GM23338 (cell line): Measurements from ENCODE around the gene LORICRIN. TPM values are rescaled to one million over a fixed set of nuclear protein-coding genes. Genes with fewer than 3 reads are reported as not detected.

Experiments used
- ATAC-seq: fragments of 200-7000 bp; cut with Tn5 transposase; 3 replicates; pipeline ENCODE4 v1.9.1; 2020
- DNase-seq: peaks from one replicate; pipeline ENCODE4 v3.0.0-alpha.2; 2015; ENCODE audit warnings: low spot score
- H2AFZ ChIP-seq: fragments of 200-600 bp; sonication (generic); 2 replicates; pipeline ENCODE4 v1.8.0; 2016; ENCODE audit warnings: antibody characterized with exemption, mild to moderate bottlenecking, moderate library complexity
- H3F3A ChIP-seq: fragments of 200-600 bp; sonication (generic); replicated peaks from 2 replicates; pipeline ENCODE4 v1.8.0; 2017; ENCODE audit warnings: antibody characterized with exemption, mixed run types, low read depth
- H3K27ac ChIP-seq: fragments of 200-600 bp; sonication (generic); 2 replicates; pipeline ENCODE4 v1.6.1; 2016; ENCODE audit warnings: low read depth
- H3K27me3 ChIP-seq: fragments of 200-600 bp; sonication (generic); 2 replicates; pipeline ENCODE4 v1.8.0; 2016; ENCODE audit warnings: mild to moderate bottlenecking, mixed run types, moderate library complexity; ENCODE audit not compliant: insufficient read depth
- H3K36me3 ChIP-seq: fragments of 200-600 bp; sonication (generic); 2 replicates; pipeline ENCODE4 v1.8.0; 2016; ENCODE audit warnings: mild to moderate bottlenecking; ENCODE audit not compliant: insufficient read depth
- H3K4me1 ChIP-seq: fragments of 200-600 bp; sonication (generic); 2 replicates; pipeline ENCODE4 v1.8.0; 2016; ENCODE audit warnings: mild to moderate bottlenecking, moderate library complexity; ENCODE audit not compliant: insufficient read depth
- H3K4me2 ChIP-seq: fragments of 200-600 bp; sonication (generic); 2 replicates; pipeline ENCODE4 v1.7.1; 2017; ENCODE audit warnings: mixed run types
- H3K4me3 ChIP-seq: fragments of 200-600 bp; sonication (generic); 2 replicates; pipeline ENCODE4 v1.6.1; 2016; ENCODE audit warnings: mixed run types
- H3K79me2 ChIP-seq: fragments of 200-600 bp; sonication (generic); replicated peaks from 2 replicates; pipeline ENCODE4 v1.8.0; 2017; ENCODE audit warnings: mild to moderate bottlenecking; ENCODE audit not compliant: insufficient read depth
- H3K9me2 ChIP-seq: fragments of 200-600 bp; sonication (generic); 2 replicates; pipeline ENCODE4 v1.8.0; 2017; ENCODE audit not compliant: insufficient read depth
- H4K20me1 ChIP-seq: fragments of 200-600 bp; sonication (generic); replicated peaks from 2 replicates; pipeline ENCODE4 v1.8.0; 2017; ENCODE audit warnings: mild to moderate bottlenecking; ENCODE audit not compliant: insufficient read depth
- H3K27ac Mint-ChIP-seq: 2 replicates; pipeline ENCODE4 v1.8.0; 2020; ENCODE audit warnings: inconsistent platforms, mild to moderate bottlenecking, moderate library complexity, mixed read lengths
- H3K27me3 Mint-ChIP-seq: 3 replicates; pipeline ENCODE4 v1.8.0; 2022; ENCODE audit warnings: low read depth, mild to moderate bottlenecking, moderate library complexity, mixed read lengths, inconsistent platforms; ENCODE audit not compliant: insufficient read depth, poor library complexity
- H3K36me3 Mint-ChIP-seq: 3 replicates; pipeline ENCODE4 v1.8.0; 2021; ENCODE audit warnings: low read depth, mild to moderate bottlenecking, inconsistent platforms, moderate library complexity, mixed read lengths
- H3K4me1 Mint-ChIP-seq: 3 replicates; pipeline ENCODE4 v1.8.0; 2020; ENCODE audit warnings: mild to moderate bottlenecking, inconsistent platforms, mixed read lengths
- H3K4me3 Mint-ChIP-seq: 3 replicates; pipeline ENCODE4 v1.8.0; 2021; ENCODE audit warnings: moderate library complexity, mild to moderate bottlenecking, inconsistent platforms, mixed read lengths
- H3K9me3 Mint-ChIP-seq: 3 replicates; pipeline ENCODE4 v1.8.0; 2020; ENCODE audit warnings: moderate library complexity, mild to moderate bottlenecking, inconsistent platforms, mixed read lengths
- CREB1 ChIP-seq: fragments of 250-450 bp; sonication (Bioruptor Pico); IDR thresholded peaks from 2 replicates; pipeline ENCODE4 v1.5.0; 2020; ENCODE audit warnings: low read depth, mild to moderate bottlenecking, moderate library complexity
- EZH2 ChIP-seq: fragments of 200-600 bp; sonication (generic); IDR thresholded peaks from one replicate; pipeline ENCODE4 v1.8.0; 2017; ENCODE audit warnings: antibody characterized with exemption, mild to moderate bottlenecking, low read depth; ENCODE audit not compliant: unreplicated experiment
- EZH2phosphoT487 ChIP-seq: fragments of 200-600 bp; sonication (generic); IDR thresholded peaks from one replicate; pipeline ENCODE4 v1.8.1; 2018; ENCODE audit warnings: antibody characterized with exemption; ENCODE audit not compliant: unreplicated experiment
- JUNB ChIP-seq: IDR thresholded peaks from one replicate; pipeline ENCODE4 v1.6.1; 2016; ENCODE audit warnings: antibody characterized with exemption; ENCODE audit not compliant: unreplicated experiment
- NANOG ChIP-seq: IDR thresholded peaks from 2 replicates; pipeline ENCODE4 v1.6.1; 2016; ENCODE audit warnings: antibody characterized with exemption, borderline replicate concordance
- STAT1 ChIP-seq: IDR thresholded peaks from one replicate; pipeline ENCODE4 v1.6.1; 2016; ENCODE audit warnings: antibody characterized with exemption; ENCODE audit not compliant: unreplicated experiment
- ZNF114 ChIP-seq: fragments of 250-450 bp; sonication (Bioruptor Pico); IDR thresholded peaks from 2 replicates; pipeline ENCODE4 v1.5.0; 2020; ENCODE audit warnings: mild to moderate bottlenecking, moderate library complexity
- ZNF331 ChIP-seq: fragments of 250-450 bp; sonication (Bioruptor Pico); IDR thresholded peaks from 2 replicates; pipeline ENCODE4 v1.5.0; 2020; ENCODE audit warnings: low read depth, mild to moderate bottlenecking, moderate library complexity
- polyA plus RNA-seq: library from polyadenylated mRNA; unstranded; fragments of >200 nt; fragmentation: Nextera tagmentation; extraction: Ambion mirVana; gene quantifications from 2 replicates; pipeline ENCODE4 v1.2.1, GENCODE V29; 2016
- total RNA-seq: library from RNA; depleted of rRNA; stranded (reverse); fragments of >200 nt; shearing (Covaris generic); gene quantifications from 2 replicates; pipeline ENCODE4 v1.2.3, GENCODE V29; 2014
- TF ChIP-seq, protein P1 (sequence below), 2 experiments: fragments of 200-600 bp in 1 of 2; sonication (generic) in 1 of 2; conservative IDR thresholded peaks; 2 replicates each; pipeline versions ENCODE4 v1.5.1 to v1.6.1; 2016 to 2017; ENCODE audit warnings: antibody characterized with exemption in 2 of 2, low read depth in 2 of 2, mild to moderate bottlenecking in 2 of 2, moderate library complexity in 1 of 2
- TF ChIP-seq, protein P2 (sequence below): fragments of 250-450 bp; sonication (Bioruptor Pico); IDR thresholded peaks from 2 replicates; pipeline ENCODE4 v1.5.0; 2020; ENCODE audit warnings: mild to moderate bottlenecking, moderate library complexity
- TF ChIP-seq, protein P3 (sequence below): IDR thresholded peaks from 2 replicates; pipeline ENCODE4 v1.6.1; 2016; ENCODE audit warnings: antibody characterized with exemption

LORICRIN gene
- total and polyA plus RNA-seq, 2 experiments from 2014 or later = 0.23 TPM; not detected in 1

DNA sequence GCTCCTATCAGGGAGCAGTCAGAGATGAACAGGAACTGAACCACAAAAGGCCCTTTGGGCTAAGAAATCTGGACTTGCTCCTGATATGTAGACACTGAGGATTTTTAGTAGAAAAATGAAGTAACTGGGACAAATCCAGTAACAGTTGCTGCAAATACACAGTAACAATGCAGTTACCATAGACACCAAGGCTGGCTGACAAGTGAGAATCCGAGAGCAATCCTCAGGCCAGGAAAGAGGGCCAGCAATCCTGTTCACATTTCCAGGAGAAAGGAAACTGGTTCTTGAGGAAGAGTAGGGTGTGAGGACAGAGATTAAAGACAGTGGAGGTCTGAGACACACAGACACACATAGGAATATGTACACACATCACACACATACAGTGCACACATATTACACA, 9.3 kb upstream of the LORICRIN start:
- no peaks in the 10 kb centered on the region for H3K4me1 ChIP-seq
- Mint-ChIP-seq H3K4me1 (no peaks in the 10 kb centered on the region), H3K27ac (no peak overlapping the region), H3K27me3 (peaks cover 2% of the 10 kb centered on the region), H3K9me3 (no peaks in the 10 kb centered on the region), H3K36me3 (no peaks in the 10 kb centered on the region), H3K4me3 (no peak overlapping the region)
- ATAC-seq = no peak
- no peaks in the 10 kb centered on the region for H3F3A ChIP-seq
- no peaks in the 10 kb centered on the region for H3K27me3 ChIP-seq
- DNase-seq = no peak
- no peaks in the 10 kb centered on the region for H3K36me3 ChIP-seq
- H3K4me2 ChIP-seq = no peak overlapping the region
- H3K79me2 ChIP-seq = no peaks in the 10 kb centered on the region
- H3K4me3 ChIP-seq = no peak overlapping the region
- no peak overlapping the region for H2AFZ ChIP-seq
- no peaks in the 10 kb centered on the region for H4K20me1 ChIP-seq
- TF ChIP-seq, protein P1, sequence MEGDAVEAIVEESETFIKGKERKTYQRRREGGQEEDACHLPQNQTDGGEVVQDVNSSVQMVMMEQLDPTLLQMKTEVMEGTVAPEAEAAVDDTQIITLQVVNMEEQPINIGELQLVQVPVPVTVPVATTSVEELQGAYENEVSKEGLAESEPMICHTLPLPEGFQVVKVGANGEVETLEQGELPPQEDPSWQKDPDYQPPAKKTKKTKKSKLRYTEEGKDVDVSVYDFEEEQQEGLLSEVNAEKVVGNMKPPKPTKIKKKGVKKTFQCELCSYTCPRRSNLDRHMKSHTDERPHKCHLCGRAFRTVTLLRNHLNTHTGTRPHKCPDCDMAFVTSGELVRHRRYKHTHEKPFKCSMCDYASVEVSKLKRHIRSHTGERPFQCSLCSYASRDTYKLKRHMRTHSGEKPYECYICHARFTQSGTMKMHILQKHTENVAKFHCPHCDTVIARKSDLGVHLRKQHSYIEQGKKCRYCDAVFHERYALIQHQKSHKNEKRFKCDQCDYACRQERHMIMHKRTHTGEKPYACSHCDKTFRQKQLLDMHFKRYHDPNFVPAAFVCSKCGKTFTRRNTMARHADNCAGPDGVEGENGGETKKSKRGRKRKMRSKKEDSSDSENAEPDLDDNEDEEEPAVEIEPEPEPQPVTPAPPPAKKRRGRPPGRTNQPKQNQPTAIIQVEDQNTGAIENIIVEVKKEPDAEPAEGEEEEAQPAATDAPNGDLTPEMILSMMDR (conservative IDR thresholded peaks at IDR 0.05; ENCODE audit: low read depth in 2 of 2) = no peak
- peaks cover 7% of the 10 kb centered on the region; the same call in 1 of the 2 replicates for H3K9me2 ChIP-seq
- H3K27ac ChIP-seq = no peak overlapping the region

DNA sequence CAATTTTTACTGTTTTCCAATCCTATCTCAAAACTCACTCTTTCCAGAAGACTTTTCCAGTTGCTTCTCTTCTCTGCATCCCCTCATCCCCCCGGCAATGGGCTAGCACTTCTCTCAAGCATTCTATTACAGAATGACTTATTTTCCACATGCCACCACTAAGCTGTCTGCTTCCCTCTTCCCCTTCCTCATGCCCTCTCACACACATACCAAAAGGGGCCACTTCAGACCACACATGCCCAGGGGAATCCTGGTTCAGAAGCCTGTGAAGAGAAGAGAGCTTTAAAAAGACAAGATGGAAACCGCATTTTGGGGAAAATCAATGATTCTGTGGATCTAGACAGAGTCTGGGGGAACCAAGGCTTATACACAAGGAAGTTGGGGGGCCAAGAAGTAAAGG, 8.4 kb upstream of the LORICRIN start:
- no peaks in the 10 kb centered on the region for H3K4me1 Mint-ChIP-seq
- Histone ChIP-seq H3K27ac (no peak overlapping the region), H3K36me3 (no peaks in the 10 kb centered on the region), H3K4me3 (no peak overlapping the region), H3K4me1 (no peaks in the 10 kb centered on the region), H2AFZ (no peak overlapping the region), H3K9me2 (peaks cover 7% of the 10 kb centered on the region; the same call in 1 of the 2 replicates), H3K4me2 (no peak overlapping the region), H3F3A (no peaks in the 10 kb centered on the region), H3K79me2 (no peaks in the 10 kb centered on the region), H4K20me1 (no peaks in the 10 kb centered on the region), H3K27me3 (no peaks in the 10 kb centered on the region)
- H3K9me3 Mint-ChIP-seq = no peaks in the 10 kb centered on the region
- ATAC-seq = no peak
- no peaks in the 10 kb centered on the region for H3K36me3 Mint-ChIP-seq
- peaks cover 2% of the 10 kb centered on the region for H3K27me3 Mint-ChIP-seq
- no peak for DNase-seq
- H3K27ac Mint-ChIP-seq = no peak overlapping the region
- H3K4me3 Mint-ChIP-seq = no peak overlapping the region
- TF ChIP-seq, protein P1 (conservative IDR thresholded peaks at IDR 0.05; ENCODE audit: low read depth in 2 of 2) = no peak
- TF ChIP-seq STAT1 = no peak
- no peak for TF ChIP-seq JUNB
- TF ChIP-seq NANOG = no peak
- TF ChIP-seq, protein P2, sequence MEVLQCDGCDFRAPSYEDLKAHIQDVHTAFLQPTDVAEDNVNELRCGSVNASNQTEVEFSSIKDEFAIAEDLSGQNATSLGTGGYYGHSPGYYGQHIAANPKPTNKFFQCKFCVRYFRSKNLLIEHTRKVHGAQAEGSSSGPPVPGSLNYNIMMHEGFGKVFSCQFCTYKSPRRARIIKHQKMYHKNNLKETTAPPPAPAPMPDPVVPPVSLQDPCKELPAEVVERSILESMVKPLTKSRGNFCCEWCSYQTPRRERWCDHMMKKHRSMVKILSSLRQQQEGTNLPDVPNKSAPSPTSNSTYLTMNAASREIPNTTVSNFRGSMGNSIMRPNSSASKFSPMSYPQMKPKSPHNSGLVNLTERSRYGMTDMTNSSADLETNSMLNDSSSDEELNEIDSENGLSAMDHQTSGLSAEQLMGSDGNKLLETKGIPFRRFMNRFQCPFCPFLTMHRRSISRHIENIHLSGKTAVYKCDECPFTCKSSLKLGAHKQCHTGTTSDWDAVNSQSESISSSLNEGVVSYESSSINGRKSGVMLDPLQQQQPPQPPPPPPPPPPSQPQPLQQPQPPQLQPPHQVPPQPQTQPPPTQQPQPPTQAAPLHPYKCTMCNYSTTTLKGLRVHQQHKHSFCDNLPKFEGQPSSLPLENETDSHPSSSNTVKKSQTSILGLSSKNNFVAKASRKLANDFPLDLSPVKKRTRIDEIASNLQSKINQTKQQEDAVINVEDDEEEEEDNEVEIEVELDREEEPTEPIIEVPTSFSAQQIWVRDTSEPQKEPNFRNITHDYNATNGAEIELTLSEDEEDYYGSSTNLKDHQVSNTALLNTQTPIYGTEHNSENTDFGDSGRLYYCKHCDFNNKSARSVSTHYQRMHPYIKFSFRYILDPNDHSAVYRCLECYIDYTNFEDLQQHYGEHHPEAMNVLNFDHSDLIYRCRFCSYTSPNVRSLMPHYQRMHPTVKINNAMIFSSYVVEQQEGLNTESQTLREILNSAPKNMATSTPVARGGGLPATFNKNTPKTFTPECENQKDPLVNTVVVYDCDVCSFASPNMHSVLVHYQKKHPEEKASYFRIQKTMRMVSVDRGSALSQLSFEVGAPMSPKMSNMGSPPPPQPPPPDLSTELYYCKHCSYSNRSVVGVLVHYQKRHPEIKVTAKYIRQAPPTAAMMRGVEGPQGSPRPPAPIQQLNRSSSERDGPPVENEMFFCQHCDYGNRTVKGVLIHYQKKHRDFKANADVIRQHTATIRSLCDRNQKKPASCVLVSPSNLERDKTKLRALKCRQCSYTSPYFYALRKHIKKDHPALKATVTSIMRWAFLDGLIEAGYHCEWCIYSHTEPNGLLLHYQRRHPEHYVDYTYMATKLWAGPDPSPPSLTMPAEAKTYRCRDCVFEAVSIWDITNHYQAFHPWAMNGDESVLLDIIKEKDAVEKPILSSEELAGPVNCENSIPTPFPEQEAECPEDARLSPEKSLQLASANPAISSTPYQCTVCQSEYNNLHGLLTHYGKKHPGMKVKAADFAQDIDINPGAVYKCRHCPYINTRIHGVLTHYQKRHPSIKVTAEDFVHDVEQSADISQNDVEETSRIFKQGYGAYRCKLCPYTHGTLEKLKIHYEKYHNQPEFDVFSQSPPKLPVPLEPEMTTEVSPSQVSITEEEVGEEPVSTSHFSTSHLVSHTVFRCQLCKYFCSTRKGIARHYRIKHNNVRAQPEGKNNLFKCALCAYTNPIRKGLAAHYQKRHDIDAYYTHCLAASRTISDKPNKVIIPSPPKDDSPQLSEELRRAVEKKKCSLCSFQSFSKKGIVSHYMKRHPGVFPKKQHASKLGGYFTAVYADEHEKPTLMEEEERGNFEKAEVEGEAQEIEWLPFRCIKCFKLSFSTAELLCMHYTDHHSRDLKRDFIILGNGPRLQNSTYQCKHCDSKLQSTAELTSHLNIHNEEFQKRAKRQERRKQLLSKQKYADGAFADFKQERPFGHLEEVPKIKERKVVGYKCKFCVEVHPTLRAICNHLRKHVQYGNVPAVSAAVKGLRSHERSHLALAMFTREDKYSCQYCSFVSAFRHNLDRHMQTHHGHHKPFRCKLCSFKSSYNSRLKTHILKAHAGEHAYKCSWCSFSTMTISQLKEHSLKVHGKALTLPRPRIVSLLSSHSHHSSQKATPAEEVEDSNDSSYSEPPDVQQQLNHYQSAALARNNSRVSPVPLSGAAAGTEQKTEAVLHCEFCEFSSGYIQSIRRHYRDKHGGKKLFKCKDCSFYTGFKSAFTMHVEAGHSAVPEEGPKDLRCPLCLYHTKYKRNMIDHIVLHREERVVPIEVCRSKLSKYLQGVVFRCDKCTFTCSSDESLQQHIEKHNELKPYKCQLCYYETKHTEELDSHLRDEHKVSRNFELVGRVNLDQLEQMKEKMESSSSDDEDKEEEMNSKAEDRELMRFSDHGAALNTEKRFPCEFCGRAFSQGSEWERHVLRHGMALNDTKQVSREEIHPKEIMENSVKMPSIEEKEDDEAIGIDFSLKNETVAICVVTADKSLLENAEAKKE (CRISPR knock-in tag) = no peak
- TF ChIP-seq CREB1 (CRISPR knock-in tag) = no peak
- TF ChIP-seq EZH2phosphoT487 = no peak
- no peak for TF ChIP-seq ZNF114
- no peak for TF ChIP-seq ZNF331 (CRISPR knock-in tag)
- TF ChIP-seq EZH2 = no peak
- TF ChIP-seq, protein P3, sequence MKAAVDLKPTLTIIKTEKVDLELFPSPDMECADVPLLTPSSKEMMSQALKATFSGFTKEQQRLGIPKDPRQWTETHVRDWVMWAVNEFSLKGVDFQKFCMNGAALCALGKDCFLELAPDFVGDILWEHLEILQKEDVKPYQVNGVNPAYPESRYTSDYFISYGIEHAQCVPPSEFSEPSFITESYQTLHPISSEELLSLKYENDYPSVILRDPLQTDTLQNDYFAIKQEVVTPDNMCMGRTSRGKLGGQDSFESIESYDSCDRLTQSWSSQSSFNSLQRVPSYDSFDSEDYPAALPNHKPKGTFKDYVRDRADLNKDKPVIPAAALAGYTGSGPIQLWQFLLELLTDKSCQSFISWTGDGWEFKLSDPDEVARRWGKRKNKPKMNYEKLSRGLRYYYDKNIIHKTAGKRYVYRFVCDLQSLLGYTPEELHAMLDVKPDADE = no peak
